HepG2 (cell line): Measurements from ENCODE around the gene MACROD2. TPM values are rescaled to one million over a fixed set of nuclear protein-coding genes. Genes with fewer than 3 reads are reported as not detected.

Source experiments
- ARID4A ChIP-seq: sonication (generic); formaldehyde crosslinking; IDR thresholded peaks from 2 replicates; pipeline ENCODE4 v1.5.0; 2020; ENCODE audit warnings: mild to moderate bottlenecking, missing genetic modification reagents, borderline replicate concordance
- FOXO4 ChIP-seq: sonication (generic); formaldehyde crosslinking; conservative IDR thresholded peaks from 2 replicates; pipeline ENCODE4 v1.8.1; 2023; ENCODE audit warnings: missing genetic modification reagents
- JUN ChIP-seq: sonication (generic); formaldehyde crosslinking; IDR thresholded peaks from 2 replicates; pipeline ENCODE4 v1.4.0; 2020; ENCODE audit warnings: mild to moderate bottlenecking, missing genetic modification reagents
- NKX3-1 ChIP-seq: sonication (generic); formaldehyde crosslinking; IDR thresholded peaks from 2 replicates; pipeline ENCODE4 v1.5.0; 2020; ENCODE audit warnings: missing genetic modification reagents
- PTBP1 ChIP-seq: fragments of 200-400 bp; formaldehyde crosslinking; IDR thresholded peaks from 2 replicates; pipeline ENCODE4 v1.6.1; 2018; ENCODE audit warnings: low read length, low read depth; ENCODE audit not compliant: poor library complexity, severe bottlenecking
- TCF12 ChIP-seq, 2 experiments: fragments of 450-650 bp in 1 of 2; sonication (generic) in 1 of 2; formaldehyde crosslinking in 1 of 2; IDR thresholded peaks; 2 replicates each; pipeline versions ENCODE4 v1.6.1 to v1.8.0; 2017 to 2022; ENCODE audit warnings: antibody characterized with exemption in 1 of 2, mild to moderate bottlenecking in 1 of 2, missing genetic modification reagents in 1 of 2, moderate library complexity in 1 of 2
- ZBTB43 ChIP-seq: sonication (generic); formaldehyde crosslinking; conservative IDR thresholded peaks from 2 replicates; pipeline ENCODE4 v1.4.0; 2020; ENCODE audit warnings: missing genetic modification reagents
- ZFP62 ChIP-seq: sonication (generic); formaldehyde crosslinking; IDR thresholded peaks from 2 replicates; pipeline ENCODE4 v1.4.0; 2020; ENCODE audit warnings: missing genetic modification reagents
- ZNF512B ChIP-seq: sonication (generic); formaldehyde crosslinking; IDR thresholded peaks from 2 replicates; pipeline ENCODE4 v1.5.1; 2020; ENCODE audit warnings: missing genetic modification reagents, mild to moderate bottlenecking, borderline replicate concordance
- ZNF576 ChIP-seq: sonication (generic); formaldehyde crosslinking; IDR thresholded peaks from 2 replicates; pipeline ENCODE4 v1.4.0; 2020; ENCODE audit warnings: mild to moderate bottlenecking, missing genetic modification reagents
- ZNF589 ChIP-seq: sonication (generic); formaldehyde crosslinking; conservative IDR thresholded peaks from 2 replicates; pipeline ENCODE4 v1.8.0; 2022; ENCODE audit warnings: mild to moderate bottlenecking, moderate library complexity, missing genetic modification reagents
- ZNF629 ChIP-seq: sonication (generic); formaldehyde crosslinking; conservative IDR thresholded peaks from 2 replicates; pipeline ENCODE4 v1.5.0; 2020; ENCODE audit warnings: missing genetic modification reagents
- ZNF7 ChIP-seq: IDR thresholded peaks from 2 replicates; pipeline ENCODE4 v1.6.1; 2016; ENCODE audit warnings: missing biosample characterization, missing genetic modification reagents
- polyA plus RNA-seq, 8 experiments: library from polyadenylated mRNA; depleted of rRNA in 3 of 8; stranded (reverse) in 7 of 8; unstranded in 1 of 8; fragments of >200 nt; fragmentation: Illumina TruSeq in 4 of 8; extraction: Trizol in 4 of 8; gene quantifications; 2 replicates each; pipeline versions ENCODE4 v1.2.1 to v1.2.3, GENCODE V29; 2011 to 2016; ENCODE audit warnings: low read depth in 4 of 8, missing spikeins in 1 of 8, mixed read lengths in 1 of 8; ENCODE audit not compliant: insufficient read depth in 1 of 8
- total RNA-seq, 5 experiments: library from RNA; depleted of rRNA; stranded (reverse); fragments of >200 nt; fragmentation: Illumina TruSeq; extraction: Trizol; gene quantifications; 2 replicates each; pipeline ENCODE4 v1.2.3, GENCODE V29; 2016; ENCODE audit warnings: low read depth in 1 of 5

Gene MACROD2
- total and polyA plus RNA-seq, 2 of the 13 experiments (the other 11 are each of a cell fraction or from before 2014, with no cell fraction given), result 0.13 to 0.51 TPM

- TF ChIP-seq FOXO4 (CRISPR knock-in tag) (no peak), ZNF576 (no peak), JUN (CRISPR knock-in tag) (no peak), TCF12 (IDR thresholded peaks at IDR 0.05) (no peak), TCF12 (CRISPR knock-in tag; IDR thresholded peaks at IDR 0.05) (no peak), ZNF629 (CRISPR knock-in tag) (no peak), PTBP1 (no peak), ZNF589 (CRISPR knock-in tag) (no peak), ZFP62 (CRISPR knock-in tag) (no peak), NKX3-1 (CRISPR knock-in tag) (no peak), ZBTB43 (CRISPR knock-in tag) (no peak), ZNF7 (no peak), ARID4A (no peak), ZNF512B (CRISPR knock-in tag) (no peak)
These were observed 2069.8 kb downstream of the MACROD2 start (continued) for GRCh38 chr20:16064989-16065707.
